CD4-positive, alpha-beta T cell treated with Interleukin-21 for 1 hour (primary cell): ENCODE measurements around the gene WWTR1.

Experiments
- DNase-seq: peaks from one replicate; pipeline ENCODE4 v3.0.0-alpha.2; 2020

Gene WWTR1

GRCh38 chr3:149657926-149658743, at the start of gene WWTR1:
Gene WWTR1 (minus strand): TSS chr3:149658025. CDS start chr3:149657306, 719 bp downstream.
- DNase-seq = peak; percentile 32

- DNase-seq = no peak
Observed at GRCh38 chr3:149706905-149707304, 49.1 kb upstream of the WWTR1 start.

- no peak for DNase-seq
Observed at GRCh38 chr3:149705416-149705815, 47.6 kb upstream of the WWTR1 start.

GRCh38 chr3:149703466-149703865, 45.6 kb upstream of the WWTR1 start:
- no peak for DNase-seq

- no peak for DNase-seq
Observed at GRCh38 chr3:149702691-149703441, 45.0 kb upstream of the WWTR1 start.

GRCh38 chr3:149701977-149702350, 44.1 kb upstream of the WWTR1 start:
- peak; percentile 5 for DNase-seq

- peak; percentile 39 for DNase-seq
Observed at GRCh38 chr3:149701206-149701976, 43.6 kb upstream of the WWTR1 start.

GRCh38 chr3:149688122-149688757, 30.4 kb upstream of the WWTR1 start:
- no peak for DNase-seq

- DNase-seq = no peak
Observed at GRCh38 chr3:149686996-149687395, 29.2 kb upstream of the WWTR1 start.

GRCh38 chr3:149678351-149678950, 20.6 kb upstream of the WWTR1 start:
- DNase-seq = no peak

- DNase-seq = no peak
Observed at GRCh38 chr3:149673393-149673792, 15.6 kb upstream of the WWTR1 start.

GRCh38 chr3:149670742-149671492, 13.1 kb upstream of the WWTR1 start:
- no peak for DNase-seq

- DNase-seq = no peak
Observed at GRCh38 chr3:149667576-149667975, 9.8 kb upstream of the WWTR1 start.

- no peak for DNase-seq
Observed at GRCh38 chr3:149663966-149664365, 6.1 kb upstream of the WWTR1 start.

GRCh38 chr3:149662240-149662887, 4.5 kb upstream of the WWTR1 start:
- DNase-seq = no peak

- DNase-seq = no peak
Observed at GRCh38 chr3:149660462-149660861, 2.6 kb upstream of the WWTR1 start.

- DNase-seq = no peak
Observed at GRCh38 chr3:149658744-149659497, 1.1 kb upstream of the WWTR1 start.

GRCh38 chr3:149657321-149657925, 402 bp downstream of the WWTR1 start:
- peak; percentile 13 for DNase-seq

GRCh38 chr3:149655826-149656574, 1.8 kb downstream of the WWTR1 start:
- DNase-seq = no peak
